ENCODE measurements around the gene CTNNA2.

The CTNNA2 gene

GRCh38 chr2:79554899-79555298 is 42.0 kb downstream of the CTNNA2 start:
- Histone ChIP-seq H3K4me1 (ENCODE audit: low read length) (no peaks in the 10 kb centered on the region), H3K4me3 (ENCODE audit: low read length) (no peak overlapping the region), H3K79me2 (ENCODE audit: low read length) (no peaks in the 10 kb centered on the region), H4K20me1 (ENCODE audit: insufficient read depth, low read length) (no peaks in the 10 kb centered on the region), H3K27me3 (ENCODE audit: low read depth, low read length) (no peaks in the 10 kb centered on the region), H3K4me2 (ENCODE audit: low read length) (no peak overlapping the region), H3K36me3 (replicated peaks; ENCODE audit: low read depth, low read length) (no peaks in the 10 kb centered on the region), H3K27ac (ENCODE audit: low read length) (no peak overlapping the region), H3K9ac (ENCODE audit: low read length) (no peak overlapping the region), H3K9me3 (ENCODE audit: insufficient read depth, low read length) (peaks cover 2% of the 10 kb centered on the region; the same call in 1 of the 2 replicates), H2AFZ (ENCODE audit: low read depth, low read length) (no peak overlapping the region)
- TF ChIP-seq EZH2phosphoT487 (IDR thresholded peaks at IDR 0.05; ENCODE audit: low read depth): no peak
- TF ChIP-seq, protein P1, sequence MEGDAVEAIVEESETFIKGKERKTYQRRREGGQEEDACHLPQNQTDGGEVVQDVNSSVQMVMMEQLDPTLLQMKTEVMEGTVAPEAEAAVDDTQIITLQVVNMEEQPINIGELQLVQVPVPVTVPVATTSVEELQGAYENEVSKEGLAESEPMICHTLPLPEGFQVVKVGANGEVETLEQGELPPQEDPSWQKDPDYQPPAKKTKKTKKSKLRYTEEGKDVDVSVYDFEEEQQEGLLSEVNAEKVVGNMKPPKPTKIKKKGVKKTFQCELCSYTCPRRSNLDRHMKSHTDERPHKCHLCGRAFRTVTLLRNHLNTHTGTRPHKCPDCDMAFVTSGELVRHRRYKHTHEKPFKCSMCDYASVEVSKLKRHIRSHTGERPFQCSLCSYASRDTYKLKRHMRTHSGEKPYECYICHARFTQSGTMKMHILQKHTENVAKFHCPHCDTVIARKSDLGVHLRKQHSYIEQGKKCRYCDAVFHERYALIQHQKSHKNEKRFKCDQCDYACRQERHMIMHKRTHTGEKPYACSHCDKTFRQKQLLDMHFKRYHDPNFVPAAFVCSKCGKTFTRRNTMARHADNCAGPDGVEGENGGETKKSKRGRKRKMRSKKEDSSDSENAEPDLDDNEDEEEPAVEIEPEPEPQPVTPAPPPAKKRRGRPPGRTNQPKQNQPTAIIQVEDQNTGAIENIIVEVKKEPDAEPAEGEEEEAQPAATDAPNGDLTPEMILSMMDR (IDR thresholded peaks at IDR 0.05; ENCODE audit: low read depth, low read length): no peak

GRCh38 chr2:79564065-79564464 is 51.2 kb downstream of the CTNNA2 start:
- Histone ChIP-seq H3K9me3 (ENCODE audit: insufficient read depth, low read length) (no peaks in the 10 kb centered on the region), H3K27ac (ENCODE audit: low read length) (no peak overlapping the region), H3K4me3 (ENCODE audit: low read length) (no peak overlapping the region), H3K9ac (ENCODE audit: low read length) (no peak overlapping the region), H3K4me1 (ENCODE audit: low read length) (no peaks in the 10 kb centered on the region), H2AFZ (ENCODE audit: low read depth, low read length) (no peak overlapping the region), H4K20me1 (ENCODE audit: insufficient read depth, low read length) (no peaks in the 10 kb centered on the region), H3K79me2 (ENCODE audit: low read length) (no peaks in the 10 kb centered on the region), H3K36me3 (replicated peaks; ENCODE audit: low read depth, low read length) (no peaks in the 10 kb centered on the region), H3K27me3 (ENCODE audit: low read depth, low read length) (no peaks in the 10 kb centered on the region), H3K4me2 (ENCODE audit: low read length) (no peak overlapping the region)
- no peak for TF ChIP-seq EZH2phosphoT487 (IDR thresholded peaks at IDR 0.05; ENCODE audit: low read depth)
- TF ChIP-seq, protein P1 (IDR thresholded peaks at IDR 0.05; ENCODE audit: low read depth, low read length): no peak

- no peaks in the 10 kb centered on the region for H3K27me3 ChIP-seq (ENCODE audit: low read depth, low read length)
- no peaks in the 10 kb centered on the region for H3K79me2 ChIP-seq (ENCODE audit: low read length)
- no peak overlapping the region for H3K4me3 ChIP-seq (ENCODE audit: low read length)
- TF ChIP-seq, protein P1 (IDR thresholded peaks at IDR 0.05; ENCODE audit: low read depth, low read length): no peak
- TF ChIP-seq EZH2phosphoT487 (IDR thresholded peaks at IDR 0.05; ENCODE audit: low read depth): no peak
- H3K27ac ChIP-seq (ENCODE audit: low read length): no peak overlapping the region
- no peak overlapping the region for H2AFZ ChIP-seq (ENCODE audit: low read depth, low read length)
- no peaks in the 10 kb centered on the region for H3K36me3 ChIP-seq (replicated peaks; ENCODE audit: low read depth, low read length)
- H3K9me3 ChIP-seq (ENCODE audit: insufficient read depth, low read length): no peaks in the 10 kb centered on the region
- H3K4me1 ChIP-seq (ENCODE audit: low read length): no peaks in the 10 kb centered on the region
- H3K4me2 ChIP-seq (ENCODE audit: low read length): no peak overlapping the region
- H3K9ac ChIP-seq (ENCODE audit: low read length): no peak overlapping the region
- no peaks in the 10 kb centered on the region for H4K20me1 ChIP-seq (ENCODE audit: insufficient read depth, low read length)
These were observed 56.2 kb downstream of the CTNNA2 start for GRCh38 chr2:79569048-79569447.

- no peaks in the 10 kb centered on the region for H3K9me3 ChIP-seq (ENCODE audit: insufficient read depth, low read length)
- H3K27ac ChIP-seq (ENCODE audit: low read length): no peak overlapping the region
- H3K4me3 ChIP-seq (ENCODE audit: low read length): no peak overlapping the region
- no peak overlapping the region for H3K9ac ChIP-seq (ENCODE audit: low read length)
- H3K79me2 ChIP-seq (ENCODE audit: low read length): no peaks in the 10 kb centered on the region
- no peaks in the 10 kb centered on the region for H3K36me3 ChIP-seq (replicated peaks; ENCODE audit: low read depth, low read length)
- no peak overlapping the region for H3K4me2 ChIP-seq (ENCODE audit: low read length)
- H3K27me3 ChIP-seq (ENCODE audit: low read depth, low read length): no peaks in the 10 kb centered on the region
- no peaks in the 10 kb centered on the region for H3K4me1 ChIP-seq (ENCODE audit: low read length)
- TF ChIP-seq, protein P1 (IDR thresholded peaks at IDR 0.05; ENCODE audit: low read depth, low read length): no peak
- TF ChIP-seq EZH2phosphoT487 (IDR thresholded peaks at IDR 0.05; ENCODE audit: low read depth): no peak
- no peak overlapping the region for H2AFZ ChIP-seq (ENCODE audit: low read depth, low read length)
- H4K20me1 ChIP-seq (ENCODE audit: insufficient read depth, low read length): no peaks in the 10 kb centered on the region
These were observed 61.2 kb downstream of the CTNNA2 start for GRCh38 chr2:79573895-79574674.

Measured in OCI-LY3 (cell line).